Measurements from ENCODE around the gene SMIM27. TPM values are rescaled to one million over a fixed set of nuclear protein-coding genes. Genes with fewer than 3 reads are reported as not detected.
A peak's percentile ranks its signal among the peaks of the same experiment; 100 is the strongest.

SMIM27 gene
- total and polyA plus RNA-seq, 2 of the 13 experiments (the other 11 are each of a cell fraction or from before 2014, with no cell fraction given): 17.9 to 19.0 TPM

- BruUV-seq (replicated peaks): TSS peak; percentile 49
- ChIA-PET CTCF (ENCODE audit: low intra/inter-chr PET ratio, low total read pairs) (no interaction called here), POLR2A (interaction anchor here (1.0 to 3.6 kb wide), 13 partner anchors 12 to 702 kb away, joined by 3 to 43 read pairs (median 5); partner anchors contain the start of genes ACO1, DNAJA1, NDUFB6 and RIGI)
- ATAC-seq (peak; percentile 45), FAIRE-seq (no peak), DNase-seq (ENCODE audit: low spot score) (peak; percentile 58)
- Histone ChIP-seq H3K27me3 (ENCODE audit: control insufficient read depth in 1 of 2, insufficient read depth in 2 of 2, low read length in 2 of 2) (no peaks in the 10 kb centered on the region; a peak in 1 of 5 replicates), H3K4me3 (replicated peaks in 1 of 3; ENCODE audit: insufficient read depth in 1 of 3, low read depth in 2 of 3, low read length in 3 of 3) (peak overlapping the region; percentile 89 to 91 (median 90)), H3K9ac (ENCODE audit: insufficient read depth, low read depth, low read length) (peak overlapping the region; percentile 92), H4K20me1 (ENCODE audit: insufficient read depth, low read length) (peaks cover 25% of the 10 kb centered on the region), H3K4me1 (ENCODE audit: insufficient read depth, low read length) (peaks cover 34% of the 10 kb centered on the region), H3K79me2 (ENCODE audit: insufficient read depth, low read length) (peaks cover 56% of the 10 kb centered on the region), H3K36me3 (replicated peaks in 1 of 2; ENCODE audit: control insufficient read depth in 1 of 2, insufficient read depth in 2 of 2, low read length in 2 of 2) (no peaks in the 10 kb centered on the region; a peak in 1 of 5 replicates), H3K27ac (ENCODE audit: extremely low read length, insufficient read depth, low read length) (peak overlapping the region; percentile 96), H3K9me3 (ENCODE audit: low read length) (no peaks in the 10 kb centered on the region), H2AFZ (ENCODE audit: low read length) (peak overlapping the region; percentile 30), H3K4me2 (ENCODE audit: low read depth, low read length) (peak overlapping the region; percentile 84)
- in situ Hi-C loops (cut with HindIII; ENCODE audit: extremely low pct_ligation_motif_present, low pct_unique_long_range_greater_than_20kb) (no loop called here), intact Hi-C loops (cut with micrococcal nuclease; ENCODE audit: unreplicated experiment) (no loop called here)
- 0% methylated on average over 35 of the region's 36 CpGs for WGBS (ENCODE audit: low lambda C conversion rate)
- TF ChIP-seq, protein P1, sequence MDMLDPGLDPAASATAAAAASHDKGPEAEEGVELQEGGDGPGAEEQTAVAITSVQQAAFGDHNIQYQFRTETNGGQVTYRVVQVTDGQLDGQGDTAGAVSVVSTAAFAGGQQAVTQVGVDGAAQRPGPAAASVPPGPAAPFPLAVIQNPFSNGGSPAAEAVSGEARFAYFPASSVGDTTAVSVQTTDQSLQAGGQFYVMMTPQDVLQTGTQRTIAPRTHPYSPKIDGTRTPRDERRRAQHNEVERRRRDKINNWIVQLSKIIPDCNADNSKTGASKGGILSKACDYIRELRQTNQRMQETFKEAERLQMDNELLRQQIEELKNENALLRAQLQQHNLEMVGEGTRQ (IDR thresholded peaks at IDR 0.05; ENCODE audit: low read depth, low read length): no peak
- TF ChIP-seq, protein P1 (CRISPR knock-in tag; IDR thresholded peaks at IDR 0.05; ENCODE audit: borderline replicate concordance): peak; percentile 37; the same call in 1 of the 2 replicates
- TF ChIP-seq HNRNPK (IDR thresholded peaks at IDR 0.05; ENCODE audit: low read depth, low read length, poor library complexity, severe bottlenecking) (no peak), ZBTB46 (CRISPR knock-in tag; IDR thresholded peaks at IDR 0.05; ENCODE audit: borderline replicate concordance) (no peak), ZNF574 (CRISPR knock-in tag; IDR thresholded peaks at IDR 0.05) (no peak), ZNF619 (CRISPR knock-in tag; IDR thresholded peaks at IDR 0.05) (no peak), KDM5A (IDR thresholded peaks at IDR 0.05; ENCODE audit: borderline replicate concordance, low read length) (no peak), IKZF5 (CRISPR knock-in tag; IDR thresholded peaks at IDR 0.05) (0 out of 2 replicates have a peak, but pooled peaks have one; percentile 7), ATF7 (IDR thresholded peaks at IDR 0.05) (no peak), ATF7 (CRISPR knock-in tag; IDR thresholded peaks at IDR 0.05) (no peak), AGO2 (optimal IDR thresholded peaks at IDR 0.05; ENCODE audit: low read depth, low read length) (no peak), KAT8 (CRISPR knock-in tag; IDR thresholded peaks at IDR 0.05) (no peak), KAT7 (CRISPR knock-in tag; IDR thresholded peaks at IDR 0.05; ENCODE audit: borderline replicate concordance) (no peak), NR1H2 (CRISPR knock-in tag; IDR thresholded peaks at IDR 0.05; ENCODE audit: borderline replicate concordance, low read depth) (no peak), ZNF3 (CRISPR knock-in tag; IDR thresholded peaks at IDR 0.05) (0 out of 2 replicates have a peak, but pooled peaks have one; percentile 13), SIN3A (IDR thresholded peaks at IDR 0.05; ENCODE audit: borderline replicate concordance, low read depth, low read length) (peak; percentile 20; the same call in 1 of the 2 replicates)
Observed at GRCh38 chr9:32551276-32552051, 663 bp upstream of the SMIM27 start.

Data from HepG2 (cell line).